Bone marrow (tissue), 2 donors: ENCODE data around the gene GNB1L.

Experiments used
- DNase-seq, 2 donors: peaks; one replicate each; lab custom pipeline; 2025; lab: John Stamatoyannopoulos, UW

The GNB1L gene

GRCh38 chr22:19748991-19749664 is 105.5 kb downstream of the GNB1L start:
- no peak for DNase-seq

GRCh38 chr22:19748139-19748538 is 106.5 kb downstream of the GNB1L start:
- DNase-seq = no peak

GRCh38 chr22:19747551-19747950 is 107.1 kb downstream of the GNB1L start:
- no peak for DNase-seq

- DNase-seq = no peak
Measured at GRCh38 chr22:19746726-19747125, 107.9 kb downstream of the GNB1L start.

GRCh38 chr22:19745155-19746101 is 109.2 kb downstream of the GNB1L start:
- no peak for DNase-seq

GRCh38 chr22:19744350-19745006 is 110.2 kb downstream of the GNB1L start:
- DNase-seq = no peak

GRCh38 chr22:19743651-19744050 is 111.0 kb downstream of the GNB1L start:
- DNase-seq = no peak

- no peak for DNase-seq
Measured at GRCh38 chr22:19743081-19743480, 111.6 kb downstream of the GNB1L start.

- no peak for DNase-seq
Measured at GRCh38 chr22:19742160-19743066, 112.3 kb downstream of the GNB1L start.

- no peak for DNase-seq
Measured at GRCh38 chr22:19741053-19741452, 113.6 kb downstream of the GNB1L start.

- DNase-seq = no peak
Measured at GRCh38 chr22:19740586-19740985, 114.1 kb downstream of the GNB1L start.

- no peak for DNase-seq
Measured at GRCh38 chr22:19739911-19740449, 114.7 kb downstream of the GNB1L start.

GRCh38 chr22:19739448-19739895 is 115.2 kb downstream of the GNB1L start:
- DNase-seq = no peak

GRCh38 chr22:19738664-19739447 is 115.8 kb downstream of the GNB1L start:
- no peak for DNase-seq

- DNase-seq = no peak
Measured at GRCh38 chr22:19737846-19738663, 116.6 kb downstream of the GNB1L start.

- DNase-seq = no peak
Measured at GRCh38 chr22:19735665-19736510, 118.8 kb downstream of the GNB1L start.

- no peak for DNase-seq
Measured at GRCh38 chr22:19734837-19735382, 119.8 kb downstream of the GNB1L start.

GRCh38 chr22:19734163-19734562 is 120.5 kb downstream of the GNB1L start:
- no peak for DNase-seq
